Measurements from ENCODE around the gene LMAN2L. TPM values are rescaled to one million over a fixed set of nuclear protein-coding genes. Genes with fewer than 3 reads are reported as not detected.

LMAN2L gene
- total and polyA plus RNA-seq, 2 donors: 10.9 to 16.0 TPM

- H3K27ac ChIP-seq (ENCODE audit: low read depth in 1 of 2, low read length in 1 of 2): no peak overlapping the region
- WGBS: 97% methylated on average over 14 of the region's 14 CpGs
These were observed 47.5 kb downstream of the LMAN2L start for GRCh38 chr2:96692094-96692971.

DNA sequence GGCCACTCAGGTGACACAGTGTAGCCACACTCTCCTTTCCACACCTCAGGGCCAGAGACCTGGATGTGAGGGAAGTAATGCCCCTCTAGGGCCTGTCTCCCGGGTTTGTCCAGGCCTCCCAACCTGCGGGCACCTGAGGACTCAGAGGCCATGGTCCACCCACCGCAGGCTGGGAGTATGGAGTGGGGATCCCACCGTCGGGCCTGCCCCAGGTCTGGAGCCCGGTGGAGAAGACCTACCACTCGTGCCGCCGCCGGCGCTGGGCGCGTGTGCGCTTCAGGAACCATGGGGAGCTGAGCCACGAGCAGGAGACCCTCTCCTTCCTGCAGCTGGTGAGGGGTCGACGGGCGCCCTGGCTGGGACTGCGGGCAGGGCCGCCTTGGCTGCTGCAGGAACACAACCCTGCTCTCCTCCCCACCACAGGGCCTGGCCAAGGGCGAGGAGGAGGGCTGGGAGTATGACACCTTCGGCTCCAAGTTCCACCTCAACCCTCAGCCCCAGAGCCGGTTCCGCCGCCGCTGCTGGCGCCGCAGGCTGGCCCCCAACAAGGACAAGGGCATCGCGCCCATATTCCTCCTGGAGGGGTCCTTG, 48.7 kb downstream of the LMAN2L start:
- Histone ChIP-seq H3K4me3 (ENCODE audit: low read length in 2 of 2) (no peak overlapping the region), H3K9me3 (ENCODE audit: control insufficient read depth in 2 of 2, insufficient read depth in 1 of 2, low read length in 1 of 2) (no peaks in the 10 kb centered on the region), H3K27me3 (ENCODE audit: control insufficient read depth in 2 of 2, insufficient read depth in 1 of 2, low read length in 1 of 2) (no peaks in the 10 kb centered on the region), H3K36me3 (ENCODE audit: control insufficient read depth in 2 of 2, insufficient read depth in 2 of 2, low read length in 1 of 2) (no peaks in the 10 kb centered on the region), H3K27ac (ENCODE audit: low read depth in 1 of 2, low read length in 1 of 2) (no peak overlapping the region), H3K4me1 (ENCODE audit: control insufficient read depth in 2 of 2, insufficient read depth in 2 of 2, low read length in 2 of 2) (no peaks in the 10 kb centered on the region)
- no peak for DNase-seq (ENCODE audit: low read depth in 6 of 9, low spot score in 9 of 9)
- 96% methylated on average over 30 of the region's 30 CpGs for WGBS

More at GRCh38 chr2:96692094-96692971, 47.5 kb downstream of the LMAN2L start:
- Histone ChIP-seq H3K4me1 (ENCODE audit: control insufficient read depth in 2 of 2, insufficient read depth in 2 of 2, low read length in 2 of 2) (no peaks in the 10 kb centered on the region), H3K27me3 (ENCODE audit: control insufficient read depth in 2 of 2, insufficient read depth in 1 of 2, low read length in 1 of 2) (no peaks in the 10 kb centered on the region), H3K36me3 (ENCODE audit: control insufficient read depth in 2 of 2, insufficient read depth in 2 of 2, low read length in 1 of 2) (no peaks in the 10 kb centered on the region), H3K4me3 (ENCODE audit: low read length in 2 of 2) (no peak overlapping the region), H3K9me3 (ENCODE audit: control insufficient read depth in 2 of 2, insufficient read depth in 1 of 2, low read length in 1 of 2) (no peaks in the 10 kb centered on the region)
- no peak for DNase-seq (ENCODE audit: low read depth in 6 of 9, low spot score in 9 of 9)

- 96% methylated on average over 16 of the region's 16 CpGs for WGBS
- H3K4me3 ChIP-seq (ENCODE audit: low read length in 2 of 2): no peak overlapping the region
- DNase-seq (ENCODE audit: low read depth in 6 of 9, low spot score in 9 of 9): no peak
- no peaks in the 10 kb centered on the region for H3K27me3 ChIP-seq (ENCODE audit: control insufficient read depth in 2 of 2, insufficient read depth in 1 of 2, low read length in 1 of 2)
- H3K9me3 ChIP-seq (ENCODE audit: control insufficient read depth in 2 of 2, insufficient read depth in 1 of 2, low read length in 1 of 2): no peaks in the 10 kb centered on the region
- no peaks in the 10 kb centered on the region for H3K36me3 ChIP-seq (ENCODE audit: control insufficient read depth in 2 of 2, insufficient read depth in 2 of 2, low read length in 1 of 2)
- H3K4me1 ChIP-seq (ENCODE audit: control insufficient read depth in 2 of 2, insufficient read depth in 2 of 2, low read length in 2 of 2): no peaks in the 10 kb centered on the region
- H3K27ac ChIP-seq (ENCODE audit: low read depth in 1 of 2, low read length in 1 of 2): no peak overlapping the region
These were observed 49.4 kb downstream of the LMAN2L start for GRCh38 chr2:96690306-96691021.

- H3K9me3 ChIP-seq (ENCODE audit: control insufficient read depth in 2 of 2, insufficient read depth in 1 of 2, low read length in 1 of 2): no peaks in the 10 kb centered on the region
- no peaks in the 10 kb centered on the region for H3K4me1 ChIP-seq (ENCODE audit: control insufficient read depth in 2 of 2, insufficient read depth in 2 of 2, low read length in 2 of 2)
- no peak overlapping the region for H3K4me3 ChIP-seq (ENCODE audit: low read length in 2 of 2)
- WGBS: 96% methylated on average over 14 of the region's 14 CpGs
- H3K36me3 ChIP-seq (ENCODE audit: control insufficient read depth in 2 of 2, insufficient read depth in 2 of 2, low read length in 1 of 2): no peaks in the 10 kb centered on the region
- DNase-seq (ENCODE audit: low read depth in 6 of 9, low spot score in 9 of 9): no peak
- no peaks in the 10 kb centered on the region for H3K27me3 ChIP-seq (ENCODE audit: control insufficient read depth in 2 of 2, insufficient read depth in 1 of 2, low read length in 1 of 2)
- no peak overlapping the region for H3K27ac ChIP-seq (ENCODE audit: low read depth in 1 of 2, low read length in 1 of 2)
These were observed 50.4 kb downstream of the LMAN2L start for GRCh38 chr2:96689431-96689991.

- Histone ChIP-seq H3K4me3 (ENCODE audit: low read length in 2 of 2) (no peak overlapping the region), H3K9me3 (ENCODE audit: control insufficient read depth in 2 of 2, insufficient read depth in 1 of 2, low read length in 1 of 2) (no peaks in the 10 kb centered on the region), H3K27me3 (ENCODE audit: control insufficient read depth in 2 of 2, insufficient read depth in 1 of 2, low read length in 1 of 2) (no peaks in the 10 kb centered on the region), H3K4me1 (ENCODE audit: control insufficient read depth in 2 of 2, insufficient read depth in 2 of 2, low read length in 2 of 2) (no peaks in the 10 kb centered on the region), H3K27ac (ENCODE audit: low read depth in 1 of 2, low read length in 1 of 2) (no peak overlapping the region), H3K36me3 (ENCODE audit: control insufficient read depth in 2 of 2, insufficient read depth in 2 of 2, low read length in 1 of 2) (no peaks in the 10 kb centered on the region)
- WGBS: 98% methylated on average over 11 of the region's 11 CpGs
- DNase-seq (ENCODE audit: low read depth in 6 of 9, low spot score in 9 of 9): no peak
These were observed 51.0 kb downstream of the LMAN2L start for GRCh38 chr2:96688649-96689430.

DNA sequence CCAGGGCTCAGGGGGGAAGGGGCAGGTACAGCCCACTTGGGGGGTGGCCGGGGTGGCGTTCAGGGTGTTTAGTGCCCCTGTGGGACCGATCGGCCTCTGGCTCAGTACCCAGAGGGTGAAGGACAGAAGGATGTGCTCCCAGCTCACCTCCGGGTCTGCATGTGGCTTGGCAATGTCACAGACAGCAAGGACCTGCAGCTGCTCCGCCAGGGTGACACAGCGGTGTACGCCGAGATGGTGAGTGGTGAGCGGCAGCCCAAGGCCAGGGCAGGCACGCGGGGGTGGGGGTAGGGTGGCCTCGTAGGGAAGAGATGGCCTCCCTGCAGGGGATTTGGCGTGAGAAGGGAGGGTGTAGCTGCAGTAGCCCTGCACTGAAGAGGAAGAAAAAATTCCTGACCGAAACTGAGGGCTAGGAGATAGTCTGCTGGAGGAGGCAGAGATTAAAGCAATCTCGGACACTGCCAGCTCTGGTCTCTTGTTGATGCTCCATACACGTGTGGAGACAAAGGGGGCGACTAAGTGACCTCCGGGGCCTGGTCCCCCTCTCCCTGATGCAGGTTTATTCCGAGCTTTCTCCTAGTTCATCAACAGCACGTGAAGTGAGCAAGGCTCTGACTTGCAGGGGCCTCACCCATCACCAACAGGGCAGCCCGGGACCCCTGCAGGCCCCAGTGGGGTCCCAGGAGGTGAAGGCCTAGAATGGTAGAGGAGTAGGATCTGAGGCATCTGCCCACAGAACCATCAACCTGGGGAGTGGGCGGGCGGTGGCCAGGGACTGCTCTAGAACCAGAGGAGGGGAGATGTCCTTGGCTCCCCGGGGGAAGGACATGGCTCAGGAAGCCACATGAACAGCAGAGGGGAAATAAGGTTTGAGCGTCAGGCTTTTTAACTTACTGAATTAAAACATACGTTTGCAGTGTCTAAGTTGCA, 51.9 kb downstream of the LMAN2L start:
- no peaks in the 10 kb centered on the region for H3K4me1 ChIP-seq (ENCODE audit: control insufficient read depth in 2 of 2, insufficient read depth in 2 of 2, low read length in 2 of 2)
- H3K27ac ChIP-seq (ENCODE audit: low read depth in 1 of 2, low read length in 1 of 2): no peak overlapping the region
- 94% methylated on average over 27 of the region's 27 CpGs for WGBS
- DNase-seq (ENCODE audit: low read depth in 6 of 9, low spot score in 9 of 9): no peak
- H3K4me3 ChIP-seq (ENCODE audit: low read length in 2 of 2): no peak overlapping the region
- no peaks in the 10 kb centered on the region for H3K36me3 ChIP-seq (ENCODE audit: control insufficient read depth in 2 of 2, insufficient read depth in 2 of 2, low read length in 1 of 2)
- H3K27me3 ChIP-seq (ENCODE audit: control insufficient read depth in 2 of 2, insufficient read depth in 1 of 2, low read length in 1 of 2): no peaks in the 10 kb centered on the region
- no peaks in the 10 kb centered on the region for H3K9me3 ChIP-seq (ENCODE audit: control insufficient read depth in 2 of 2, insufficient read depth in 1 of 2, low read length in 1 of 2)

GRCh38 chr2:96687266-96687665, 52.6 kb downstream of the LMAN2L start:
- Histone ChIP-seq H3K27ac (ENCODE audit: low read depth in 1 of 2, low read length in 1 of 2) (no peak overlapping the region), H3K4me3 (ENCODE audit: low read length in 2 of 2) (no peak overlapping the region), H3K9me3 (ENCODE audit: control insufficient read depth in 2 of 2, insufficient read depth in 1 of 2, low read length in 1 of 2) (no peaks in the 10 kb centered on the region), H3K27me3 (ENCODE audit: control insufficient read depth in 2 of 2, insufficient read depth in 1 of 2, low read length in 1 of 2) (no peaks in the 10 kb centered on the region), H3K36me3 (ENCODE audit: control insufficient read depth in 2 of 2, insufficient read depth in 2 of 2, low read length in 1 of 2) (no peaks in the 10 kb centered on the region), H3K4me1 (ENCODE audit: control insufficient read depth in 2 of 2, insufficient read depth in 2 of 2, low read length in 2 of 2) (no peaks in the 10 kb centered on the region)
- 98% methylated on average over 3 of the region's 3 CpGs for WGBS
- no peak for DNase-seq (ENCODE audit: low read depth in 6 of 9, low spot score in 9 of 9)
